LNCAP (cell line): ENCODE results near the gene TGM1.

ENCODE experiments used
- TF ChIP-seq, protein P1 (sequence below): fragments of 450-650 bp; IDR thresholded peaks from 2 replicates; pipeline ENCODE4 v1.5.1; 2017; ENCODE audit warnings: mild to moderate bottlenecking

The TGM1 gene

DNA sequence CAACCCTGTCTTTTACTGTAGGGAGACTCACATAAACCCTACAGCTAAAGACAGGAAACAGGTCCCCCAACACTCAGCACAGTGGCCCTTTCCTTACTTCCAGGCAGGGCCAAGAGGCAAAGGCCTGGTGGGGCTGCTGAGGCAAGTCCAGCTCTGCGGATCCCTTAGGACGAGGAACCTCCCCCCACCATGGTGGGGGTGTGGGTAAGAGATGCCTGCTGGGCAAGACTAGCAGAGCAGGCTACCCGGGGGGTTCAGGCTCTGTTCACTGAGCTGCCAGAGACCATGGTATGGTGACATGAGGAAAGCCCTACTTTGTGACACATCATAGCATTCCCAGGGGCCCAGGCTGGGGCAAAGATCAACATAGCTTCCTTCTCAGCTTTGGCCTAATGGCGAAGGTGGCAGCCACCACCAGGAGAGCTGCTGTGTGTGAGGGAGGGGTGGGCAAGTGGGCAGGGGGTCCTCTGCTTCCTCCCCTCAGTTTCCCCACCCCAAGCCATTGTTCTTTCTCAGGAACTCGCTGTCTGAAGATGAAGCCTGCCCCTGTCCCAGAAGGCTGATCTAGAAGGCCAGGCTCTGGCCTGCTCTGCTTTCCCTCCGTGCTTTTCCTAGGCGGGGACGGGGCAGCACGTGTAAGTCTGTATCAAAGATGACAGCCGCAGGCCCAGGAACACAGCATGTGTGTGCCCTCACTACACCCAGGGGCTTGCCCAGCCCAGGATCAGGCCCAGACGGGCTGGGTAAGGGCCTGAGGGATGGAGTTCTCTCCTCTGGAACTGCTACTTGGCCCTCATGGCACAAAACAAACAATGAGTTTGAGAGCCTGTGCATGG, 10.5 kb downstream of the TGM1 start:
- TF ChIP-seq, protein P1, sequence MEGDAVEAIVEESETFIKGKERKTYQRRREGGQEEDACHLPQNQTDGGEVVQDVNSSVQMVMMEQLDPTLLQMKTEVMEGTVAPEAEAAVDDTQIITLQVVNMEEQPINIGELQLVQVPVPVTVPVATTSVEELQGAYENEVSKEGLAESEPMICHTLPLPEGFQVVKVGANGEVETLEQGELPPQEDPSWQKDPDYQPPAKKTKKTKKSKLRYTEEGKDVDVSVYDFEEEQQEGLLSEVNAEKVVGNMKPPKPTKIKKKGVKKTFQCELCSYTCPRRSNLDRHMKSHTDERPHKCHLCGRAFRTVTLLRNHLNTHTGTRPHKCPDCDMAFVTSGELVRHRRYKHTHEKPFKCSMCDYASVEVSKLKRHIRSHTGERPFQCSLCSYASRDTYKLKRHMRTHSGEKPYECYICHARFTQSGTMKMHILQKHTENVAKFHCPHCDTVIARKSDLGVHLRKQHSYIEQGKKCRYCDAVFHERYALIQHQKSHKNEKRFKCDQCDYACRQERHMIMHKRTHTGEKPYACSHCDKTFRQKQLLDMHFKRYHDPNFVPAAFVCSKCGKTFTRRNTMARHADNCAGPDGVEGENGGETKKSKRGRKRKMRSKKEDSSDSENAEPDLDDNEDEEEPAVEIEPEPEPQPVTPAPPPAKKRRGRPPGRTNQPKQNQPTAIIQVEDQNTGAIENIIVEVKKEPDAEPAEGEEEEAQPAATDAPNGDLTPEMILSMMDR = no peak

DNA sequence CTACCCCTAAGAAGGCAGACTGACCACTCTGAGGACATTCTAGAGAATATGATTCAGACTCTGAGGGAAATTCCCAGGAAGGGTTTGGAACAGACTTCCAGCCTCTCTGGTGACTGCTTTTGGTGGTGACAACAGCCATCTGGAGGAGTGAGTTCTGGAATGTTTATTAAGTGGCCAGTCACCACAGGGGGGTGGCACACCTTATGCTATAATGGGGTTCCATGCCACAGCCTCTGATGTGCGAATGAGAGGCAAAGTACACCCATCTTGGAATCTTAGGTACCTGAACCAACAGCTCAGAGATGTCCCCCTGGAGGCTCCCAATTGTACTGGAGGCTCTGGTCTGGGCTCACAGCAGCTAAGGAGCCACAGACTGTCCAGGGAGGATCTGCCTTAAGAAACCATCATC, 11.1 kb downstream of the TGM1 start:
- TF ChIP-seq, protein P1 = no peak

DNA sequence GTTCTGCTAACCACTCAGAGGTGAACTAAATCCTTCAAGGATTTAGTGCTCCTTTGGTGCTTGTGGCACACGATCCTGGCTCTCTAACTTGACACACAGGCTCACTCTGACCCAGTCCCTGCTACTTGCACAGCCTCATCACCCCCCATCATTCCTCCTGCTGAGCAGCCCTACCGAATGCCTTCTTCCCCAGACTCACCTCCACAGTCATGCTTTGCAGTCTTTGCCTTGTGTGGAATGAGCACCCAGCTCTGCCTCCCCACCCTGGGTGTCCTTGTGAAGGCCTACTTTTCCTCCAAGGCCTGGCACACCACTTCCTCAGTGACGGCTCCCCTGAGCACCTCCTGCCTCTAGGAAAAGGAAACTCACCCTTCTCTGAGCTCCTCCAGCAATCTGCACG, 12.6 kb downstream of the TGM1 start:
- TF ChIP-seq, protein P1 = no peak

DNA sequence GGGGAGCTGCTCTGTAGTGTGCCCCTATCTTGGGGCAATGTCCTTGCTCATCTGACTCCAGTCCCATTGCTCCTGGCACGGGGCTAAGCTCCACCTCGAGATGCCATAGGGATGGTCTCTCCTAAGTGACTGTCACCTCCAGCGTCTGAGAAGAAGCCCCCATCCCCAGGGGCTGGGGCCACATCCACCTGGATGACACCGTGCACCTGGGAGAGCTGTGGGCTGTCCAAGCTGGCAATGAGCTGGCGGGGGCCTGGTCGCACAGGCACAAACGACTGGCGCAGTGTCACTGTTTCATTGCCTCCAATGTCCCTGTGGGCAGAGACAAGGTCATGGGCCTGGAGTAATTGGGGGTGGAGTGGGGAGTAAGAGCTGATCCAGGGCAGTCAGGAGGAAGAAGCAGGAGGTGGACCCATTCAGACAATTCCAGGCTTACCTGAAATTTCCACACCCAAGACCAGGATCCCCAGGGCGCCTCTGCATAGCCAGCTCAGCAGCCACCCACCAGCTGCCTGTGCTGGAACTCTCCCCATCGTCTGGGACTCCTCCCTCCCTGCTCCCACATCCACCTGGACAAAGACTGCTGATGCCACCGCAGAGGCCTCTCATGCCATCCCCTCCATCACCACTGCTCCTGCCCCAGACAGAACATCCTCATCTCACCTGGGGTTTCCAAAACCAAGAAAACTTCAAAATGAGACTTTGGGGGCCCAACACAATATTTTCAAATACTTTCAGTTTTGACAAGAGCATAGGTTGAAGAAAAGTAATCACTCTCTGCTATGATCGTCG, 13.6 kb downstream of the TGM1 start:
- TF ChIP-seq, protein P1 = no peak

DNA sequence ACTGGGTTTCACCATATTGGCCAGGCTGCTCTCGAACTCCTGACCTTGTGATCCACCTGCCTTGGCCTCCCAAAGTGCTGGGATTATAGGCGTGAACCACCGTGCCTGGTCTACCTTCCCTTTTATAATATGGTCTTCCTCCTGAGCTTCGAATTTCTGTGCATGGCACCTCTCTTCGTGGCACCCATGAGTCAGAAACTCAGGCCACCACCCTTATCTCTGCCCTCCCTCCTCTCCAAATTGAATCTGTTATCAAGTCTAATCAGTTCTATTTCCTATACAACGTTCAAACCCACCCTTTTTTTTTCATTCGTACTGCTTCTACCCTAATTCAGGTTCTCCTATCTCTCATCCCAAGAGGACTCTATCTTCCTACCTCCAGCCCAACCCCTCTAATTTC, 15.6 kb downstream of the TGM1 start:
- TF ChIP-seq, protein P1 = no peak

DNA sequence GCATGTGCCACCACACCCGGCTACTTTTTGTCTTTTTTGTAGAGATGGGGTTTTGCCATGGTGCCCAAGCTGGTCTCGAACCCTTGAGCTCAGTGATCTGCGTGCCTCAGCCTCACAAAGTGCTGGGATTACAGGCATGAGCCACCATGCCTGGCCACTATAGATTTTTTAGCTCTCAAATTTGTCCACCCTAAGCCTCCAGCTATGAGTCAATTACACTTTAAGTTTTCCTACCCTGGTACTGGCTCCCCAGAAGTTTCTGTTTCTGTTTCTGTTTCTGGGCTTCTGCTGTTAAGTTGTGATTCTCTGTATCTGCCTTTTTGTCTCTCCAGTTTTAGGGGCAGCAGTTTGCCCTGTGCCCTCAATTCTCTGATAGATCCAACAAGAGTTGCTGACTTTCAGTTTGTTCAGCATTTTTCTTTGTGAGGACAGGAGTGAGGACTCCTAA, 16.2 kb downstream of the TGM1 start:
- TF ChIP-seq, protein P1 = no peak

DNA sequence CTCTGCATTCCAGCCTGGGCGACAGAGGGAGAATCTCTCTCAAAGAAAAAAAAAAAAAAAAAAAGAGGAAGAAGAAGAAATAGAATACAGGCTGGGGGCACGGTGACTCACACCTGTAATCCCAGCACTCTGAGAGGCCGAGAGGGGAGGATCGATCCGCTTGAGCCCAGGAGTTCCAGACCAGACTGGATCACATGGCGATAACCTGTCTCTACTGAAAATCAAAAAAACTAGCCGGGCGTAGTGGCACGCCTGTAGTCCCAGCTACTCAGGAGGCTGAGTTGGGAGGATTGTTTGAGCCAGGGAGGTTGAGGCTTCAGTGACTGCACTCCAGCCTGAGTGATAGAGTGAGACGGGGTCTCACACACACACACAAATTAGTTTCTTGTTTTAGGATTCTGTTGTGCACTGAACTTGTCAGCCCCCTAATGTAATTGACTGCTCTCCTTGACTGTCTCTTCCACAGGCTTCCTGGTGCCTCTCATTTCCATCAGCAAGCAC, 19.6 kb downstream of the TGM1 start:
- TF ChIP-seq, protein P1 = no peak
